Duodenal mucosa (tissue), 2 donors: ENCODE results near the gene CLEC19A.

ENCODE experiments used
- H3K27ac ChIP-seq: one replicate; pipeline ENCODE4 v1.7.0; 2013; ENCODE audit warnings: low read depth, low read length
- H3K27me3 ChIP-seq, 2 donors: one replicate each; pipeline ENCODE4 v1.7.0; 2013; ENCODE audit warnings: low read length in 2 of 2, control low read depth in 1 of 2; ENCODE audit not compliant: insufficient read depth in 2 of 2, control insufficient read depth in 1 of 2
- H3K36me3 ChIP-seq, 2 donors: one replicate each; pipeline ENCODE4 v1.7.0; 2013; ENCODE audit warnings: low read length in 2 of 2, control low read depth in 1 of 2; ENCODE audit not compliant: insufficient read depth in 2 of 2, control insufficient read depth in 1 of 2
- H3K4me1 ChIP-seq, 2 donors: one replicate each; pipeline ENCODE4 v1.7.0; 2013; ENCODE audit warnings: low read length in 2 of 2, control low read depth in 1 of 2; ENCODE audit not compliant: insufficient read depth in 2 of 2, control insufficient read depth in 1 of 2
- H3K4me3 ChIP-seq, 2 donors: one replicate each; pipeline ENCODE4 v1.7.0; 2013; ENCODE audit warnings: low read length in 2 of 2, low read depth in 1 of 2
- H3K9ac ChIP-seq, 2 donors: one replicate each; pipeline ENCODE4 v1.7.0; 2013; ENCODE audit warnings: low read length in 2 of 2, low read depth in 1 of 2
- H3K9me3 ChIP-seq, 2 donors: one replicate each; pipeline ENCODE4 v1.7.0; 2013; ENCODE audit warnings: low read length in 2 of 2, control low read depth in 1 of 2; ENCODE audit not compliant: control insufficient read depth in 1 of 2

The CLEC19A gene

DNA sequence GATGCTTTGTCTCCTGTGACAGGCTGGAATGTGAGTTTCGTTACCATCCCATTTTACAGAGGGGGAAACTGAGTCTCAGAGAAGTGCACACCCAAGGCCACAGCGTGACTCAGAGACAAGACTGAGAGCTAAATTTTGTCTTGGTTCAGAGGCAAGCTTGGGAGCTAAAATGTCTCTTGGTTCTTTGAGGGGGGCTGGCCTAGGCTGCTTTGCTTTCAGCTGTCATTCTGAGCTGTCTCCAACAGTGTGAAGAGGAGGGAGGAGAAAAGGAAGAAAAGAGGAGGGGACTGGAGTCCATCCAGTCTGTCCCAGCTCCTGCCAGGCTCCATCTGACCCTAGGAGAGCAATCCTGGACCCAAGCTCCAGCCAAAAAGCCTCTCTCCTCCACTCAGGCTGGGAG lies at the start of gene CLEC19A:
Gene CLEC19A, plus strand, starts transcription at position 301 of the 400 bp plus-strand sequence. CDS start 121 bp downstream, outside the sequence.
- Histone ChIP-seq H3K27me3 (no peaks in the 10 kb centered on the region), H3K36me3 (no peaks in the 10 kb centered on the region), H3K9me3 (no peaks in the 10 kb centered on the region), H3K9ac (no peak within 1 kb of the TSS), H3K27ac (no peak within 1 kb of the TSS), H3K4me3 (no peak within 1 kb of the TSS), H3K4me1 (no peaks in the 10 kb centered on the region)

DNA sequence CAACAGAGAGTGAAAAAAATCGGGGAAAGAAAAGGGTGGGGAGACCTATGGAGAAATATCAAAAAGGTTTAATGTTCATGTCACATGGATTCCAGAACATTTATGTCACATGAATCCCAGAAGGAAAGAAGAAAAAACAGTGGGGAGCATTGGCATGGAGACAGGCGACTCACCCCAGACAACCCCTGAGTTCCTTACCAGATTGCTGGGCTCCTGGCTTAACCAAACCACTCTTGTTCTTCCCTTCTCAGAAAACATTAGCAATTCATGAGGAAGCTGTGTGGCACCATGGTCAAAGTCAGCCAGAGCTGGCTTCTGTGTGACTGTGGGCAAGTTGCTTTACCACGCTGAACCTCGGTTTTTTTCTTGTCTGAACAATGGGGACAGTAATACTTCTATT lies 49.6 kb upstream of the CLEC19A start:
- Histone ChIP-seq H3K27me3 (no peaks in the 10 kb centered on the region), H3K36me3 (no peaks in the 10 kb centered on the region), H3K4me3 (no peak overlapping the region), H3K4me1 (peaks cover 0 to 6% of the 10 kb centered on the region in 2 donors), H3K9me3 (peaks cover 3 to 15% of the 10 kb centered on the region in 2 donors), H3K27ac (no peak overlapping the region), H3K9ac (no peak overlapping the region)

GRCh38 chr16:19236561-19237209 lies 48.8 kb upstream of the CLEC19A start:
- Histone ChIP-seq H3K27me3 (no peaks in the 10 kb centered on the region), H3K9me3 (peaks cover 3 to 15% of the 10 kb centered on the region in 2 donors), H3K4me1 (peaks cover 0 to 6% of the 10 kb centered on the region in 2 donors), H3K4me3 (no peak overlapping the region), H3K27ac (no peak overlapping the region), H3K9ac (no peak overlapping the region), H3K36me3 (no peaks in the 10 kb centered on the region)

- Histone ChIP-seq H3K9ac (no peak overlapping the region), H3K9me3 (peaks cover 3 to 15% of the 10 kb centered on the region in 2 donors), H3K36me3 (no peaks in the 10 kb centered on the region), H3K4me3 (no peak overlapping the region), H3K27me3 (no peaks in the 10 kb centered on the region), H3K27ac (no peak overlapping the region), H3K4me1 (peaks cover 0 to 6% of the 10 kb centered on the region in 2 donors)
Measured at GRCh38 chr16:19238406-19238805, 47.1 kb upstream of the CLEC19A start.

GRCh38 chr16:19239511-19240155 lies 45.9 kb upstream of the CLEC19A start:
- Histone ChIP-seq H3K9ac (no peak overlapping the region), H3K9me3 (peaks cover 3 to 14% of the 10 kb centered on the region in 2 donors), H3K27ac (no peak overlapping the region), H3K27me3 (no peaks in the 10 kb centered on the region), H3K36me3 (no peaks in the 10 kb centered on the region), H3K4me1 (peaks cover 0 to 6% of the 10 kb centered on the region in 2 donors), H3K4me3 (no peak overlapping the region)

DNA sequence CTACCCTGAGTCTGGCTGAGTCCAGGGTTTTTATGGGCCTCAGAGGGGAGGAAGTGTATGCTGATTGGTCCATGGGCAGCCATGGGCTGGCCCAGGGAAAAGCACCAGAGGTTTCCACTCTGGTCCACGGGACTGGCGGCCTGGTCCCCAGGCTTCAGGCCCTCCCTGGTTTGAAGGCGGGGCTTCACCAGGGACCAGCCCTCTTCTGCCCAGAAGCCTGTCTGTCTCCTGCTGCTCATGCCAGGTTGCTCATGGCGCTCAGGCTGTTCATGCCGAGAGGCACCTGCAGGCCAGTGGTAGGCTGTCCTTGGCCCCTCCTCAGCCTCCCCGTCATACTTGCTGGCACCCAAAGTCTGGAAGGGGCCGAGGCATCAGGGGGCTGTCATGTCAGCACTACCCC lies 45.0 kb upstream of the CLEC19A start:
- Histone ChIP-seq H3K4me1 (peaks cover 0 to 6% of the 10 kb centered on the region in 2 donors), H3K36me3 (no peaks in the 10 kb centered on the region), H3K9ac (no peak overlapping the region), H3K9me3 (peaks cover 3 to 8% of the 10 kb centered on the region in 2 donors), H3K4me3 (no peak overlapping the region), H3K27ac (no peak overlapping the region), H3K27me3 (no peaks in the 10 kb centered on the region)

DNA sequence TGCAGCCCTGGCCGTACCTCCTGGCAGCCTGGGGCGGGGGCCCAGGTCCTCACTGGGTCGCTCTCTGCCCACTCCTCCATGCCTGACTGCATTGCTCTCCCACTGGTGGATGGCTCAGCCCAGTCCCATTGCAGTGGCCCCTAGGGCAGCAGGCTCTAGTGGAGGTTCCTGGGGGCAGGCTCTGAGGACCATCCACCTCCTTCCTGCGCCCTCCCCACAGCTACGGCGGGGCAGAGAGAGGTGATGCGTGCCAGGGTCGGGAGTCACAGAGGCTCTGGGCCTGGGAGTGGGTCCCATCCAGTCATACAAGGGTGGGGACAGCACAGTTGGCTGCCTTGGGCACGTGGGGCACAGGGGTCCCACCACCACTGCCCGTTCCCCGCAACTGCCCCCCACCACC lies 44.0 kb upstream of the CLEC19A start:
- Histone ChIP-seq H3K27me3 (no peaks in the 10 kb centered on the region), H3K27ac (no peak overlapping the region), H3K36me3 (no peaks in the 10 kb centered on the region), H3K4me3 (no peak overlapping the region), H3K4me1 (peaks cover 0 to 6% of the 10 kb centered on the region in 2 donors), H3K9ac (no peak overlapping the region), H3K9me3 (peaks cover 0 to 8% of the 10 kb centered on the region in 2 donors)

GRCh38 chr16:19242186-19242585 lies 43.3 kb upstream of the CLEC19A start:
- H3K9me3 ChIP-seq: peaks cover 0 to 8% of the 10 kb centered on the region in 2 donors
- H3K4me3 ChIP-seq: no peak overlapping the region
- peaks cover 0 to 1% of the 10 kb centered on the region in 2 donors for H3K4me1 ChIP-seq
- H3K9ac ChIP-seq: no peak overlapping the region
- no peaks in the 10 kb centered on the region for H3K36me3 ChIP-seq
- H3K27ac ChIP-seq: no peak overlapping the region
- no peaks in the 10 kb centered on the region for H3K27me3 ChIP-seq

GRCh38 chr16:19242987-19243575 lies 42.5 kb upstream of the CLEC19A start:
- H3K4me3 ChIP-seq: no peak overlapping the region
- H3K36me3 ChIP-seq: no peaks in the 10 kb centered on the region
- no peaks in the 10 kb centered on the region for H3K27me3 ChIP-seq
- no peak overlapping the region for H3K9ac ChIP-seq
- peaks cover 0 to 8% of the 10 kb centered on the region in 2 donors for H3K9me3 ChIP-seq
- H3K27ac ChIP-seq: no peak overlapping the region
- H3K4me1 ChIP-seq: no peaks in the 10 kb centered on the region

GRCh38 chr16:19245326-19245925 lies 40.1 kb upstream of the CLEC19A start:
- Histone ChIP-seq H3K9me3 (peaks cover 0 to 2% of the 10 kb centered on the region in 2 donors), H3K4me3 (no peak overlapping the region), H3K4me1 (no peaks in the 10 kb centered on the region), H3K9ac (no peak overlapping the region), H3K27me3 (no peaks in the 10 kb centered on the region), H3K27ac (no peak overlapping the region), H3K36me3 (no peaks in the 10 kb centered on the region)
